NCI-H2029 treated with DMSO at 0.1 percent for 48 hours (cell line): ENCODE measurements around the gene ZFYVE28.

ENCODE experiments used
- DNase-seq: peaks from one replicate; lab custom pipeline; 2025; lab: John Stamatoyannopoulos, UW

The ZFYVE28 gene

DNA sequence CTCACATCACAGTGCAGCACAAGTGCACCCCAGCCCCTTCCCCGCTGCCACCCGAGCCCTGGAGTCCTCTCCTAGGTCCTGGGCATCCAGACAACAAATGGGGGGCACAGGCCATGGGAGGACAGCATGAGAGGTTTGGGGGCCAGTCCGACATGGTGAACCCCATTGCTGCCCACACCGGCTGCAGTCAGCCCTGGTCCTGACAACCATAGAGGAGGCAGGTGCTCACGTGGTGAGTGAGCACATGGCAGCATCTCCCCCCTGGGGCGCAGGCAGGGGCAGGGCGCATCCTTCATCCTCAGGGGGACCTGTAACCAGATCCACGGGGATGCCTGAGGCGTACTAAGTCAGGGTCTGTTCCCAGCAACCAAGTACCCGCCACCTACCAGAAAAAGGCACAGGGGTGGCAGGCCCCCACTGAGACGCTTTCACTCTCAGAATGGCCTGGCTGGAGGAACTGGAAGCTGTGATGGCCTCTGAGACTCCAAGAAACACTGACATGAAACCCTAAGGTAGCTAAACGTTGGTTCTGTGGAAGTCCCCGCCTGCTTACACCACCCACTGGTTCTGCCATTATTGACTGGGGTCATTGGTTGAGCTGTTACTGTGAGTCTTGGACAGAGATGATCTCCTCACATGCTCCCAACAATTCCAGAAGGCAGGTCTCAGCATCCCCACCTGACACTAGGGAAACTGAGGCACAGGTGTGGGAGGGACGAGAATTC, 6.5 kb downstream of the ZFYVE28 start:
- DNase-seq = no peak

DNA sequence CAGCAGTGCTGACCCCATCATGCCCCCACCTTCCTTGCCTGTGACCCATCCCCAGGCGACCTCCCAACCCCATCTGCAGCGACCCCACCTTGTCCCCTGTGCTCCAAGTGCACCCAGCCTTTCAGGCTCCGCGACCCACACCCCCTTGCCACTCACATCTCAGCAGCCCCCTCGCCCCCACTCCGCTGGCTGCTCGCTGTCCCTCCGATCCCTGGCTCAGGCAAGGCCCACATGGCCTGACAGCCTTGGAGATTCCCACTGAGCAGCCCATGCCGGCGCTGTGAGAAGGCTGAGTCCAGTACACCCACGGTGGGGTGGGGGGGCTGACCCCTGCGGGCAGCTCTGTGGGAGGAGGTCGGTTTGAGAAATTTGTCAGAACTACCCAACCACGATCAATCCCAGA, 9.1 kb downstream of the ZFYVE28 start:
- DNase-seq = no peak

DNA sequence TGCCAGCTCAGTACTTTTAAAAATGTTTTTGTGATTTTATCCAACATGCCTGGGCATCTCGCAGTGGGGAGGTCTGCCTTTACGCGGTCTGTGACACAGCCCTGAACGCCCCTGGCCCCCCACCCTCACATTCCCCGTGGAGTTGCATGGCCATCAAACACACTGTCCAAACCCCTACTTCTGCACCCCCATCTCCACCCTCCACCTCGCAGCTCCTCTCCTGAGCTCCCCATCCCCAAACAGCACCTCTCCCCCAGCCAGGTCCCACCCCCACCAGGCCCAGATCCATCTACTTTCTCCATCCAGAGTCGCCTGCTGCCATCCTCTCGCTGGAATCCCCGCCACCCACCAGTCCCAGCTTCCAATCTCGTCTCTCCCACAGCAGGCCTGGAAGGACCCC, 9.5 kb downstream of the ZFYVE28 start:
- DNase-seq = no peak

DNA sequence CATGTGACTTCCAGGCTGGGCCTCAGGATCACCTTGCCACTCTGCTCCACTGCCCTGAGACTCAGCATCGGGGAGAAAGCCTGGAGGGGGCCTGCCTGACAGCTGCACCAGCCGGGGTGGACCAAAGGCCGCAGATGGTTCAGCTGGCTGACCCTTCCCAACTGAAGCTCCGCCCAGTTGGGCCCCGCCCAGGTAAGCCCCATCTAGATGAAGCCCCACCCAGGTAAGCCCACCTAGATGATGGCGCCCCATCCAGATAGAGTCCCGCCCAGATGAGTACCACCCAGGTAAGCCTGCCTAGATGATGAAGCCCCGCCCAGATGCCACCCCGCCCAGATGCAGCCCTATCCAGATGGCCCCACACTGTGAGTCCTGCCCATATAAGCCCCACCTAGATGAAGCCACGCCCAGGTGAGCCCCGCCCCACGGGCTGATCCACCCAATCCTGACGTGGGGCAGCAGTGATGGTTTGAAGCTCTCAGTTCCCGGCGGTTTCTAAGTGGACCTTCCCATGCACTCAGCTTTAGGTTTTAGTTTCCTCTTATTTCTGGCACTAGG, 10.0 kb downstream of the ZFYVE28 start:
- no peak for DNase-seq

DNA sequence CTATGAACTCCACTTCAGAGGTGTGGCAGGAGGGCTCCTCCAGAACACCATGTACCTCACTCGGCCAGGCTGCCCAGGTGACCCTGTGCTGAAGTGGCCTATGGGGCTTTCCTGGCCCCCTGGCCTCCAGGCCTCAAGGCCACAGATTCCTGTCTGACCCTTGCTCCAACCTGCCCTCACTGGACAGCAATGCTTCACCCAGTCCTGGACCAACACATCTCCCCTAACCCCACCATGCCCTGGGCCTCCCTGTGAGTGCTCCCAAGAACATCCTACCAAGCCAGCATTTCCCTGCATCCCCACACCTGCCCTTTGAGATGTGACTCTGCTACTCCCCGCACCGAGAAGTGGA, 10.5 kb downstream of the ZFYVE28 start:
- no peak for DNase-seq

DNA sequence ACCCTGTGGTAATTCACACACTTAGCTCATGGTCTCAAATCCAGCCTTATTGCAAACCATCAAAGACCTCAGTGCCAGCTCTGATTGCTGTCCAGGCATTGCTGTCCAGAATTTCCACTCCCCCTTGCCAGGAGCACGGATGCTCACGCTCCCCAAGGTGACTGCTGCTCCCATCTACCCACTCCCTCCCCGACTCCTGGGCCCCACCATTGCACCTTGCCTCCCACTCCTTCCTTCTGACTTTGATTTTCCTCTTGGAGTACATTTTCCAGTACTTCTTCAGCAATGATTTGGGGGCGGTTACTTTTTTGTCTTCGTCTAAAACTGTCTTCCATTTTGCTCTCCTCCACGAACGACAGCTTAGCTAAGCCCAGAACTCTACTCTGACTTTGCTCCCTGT, 11.5 kb downstream of the ZFYVE28 start:
- no peak for DNase-seq

DNA sequence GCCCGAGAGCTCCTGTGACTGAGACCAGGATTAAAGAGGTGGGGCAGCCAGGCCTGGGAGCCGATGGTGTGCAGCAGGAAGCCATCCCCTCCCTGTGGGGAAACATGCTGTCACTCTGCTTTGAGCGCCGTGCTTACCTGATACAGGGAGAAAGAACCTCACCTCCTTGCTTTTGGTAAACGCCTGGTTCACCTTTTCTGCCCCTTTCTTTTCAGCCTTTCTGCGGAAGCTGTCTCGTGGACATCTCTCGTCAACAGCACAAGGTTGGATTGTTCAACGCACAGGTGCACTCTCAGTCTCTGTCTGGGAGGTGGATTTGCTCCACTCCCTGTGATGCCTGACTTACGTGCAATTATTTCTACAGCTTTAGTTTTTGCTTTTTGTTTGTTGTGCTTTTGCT, 12.0 kb downstream of the ZFYVE28 start:
- DNase-seq = no peak

DNA sequence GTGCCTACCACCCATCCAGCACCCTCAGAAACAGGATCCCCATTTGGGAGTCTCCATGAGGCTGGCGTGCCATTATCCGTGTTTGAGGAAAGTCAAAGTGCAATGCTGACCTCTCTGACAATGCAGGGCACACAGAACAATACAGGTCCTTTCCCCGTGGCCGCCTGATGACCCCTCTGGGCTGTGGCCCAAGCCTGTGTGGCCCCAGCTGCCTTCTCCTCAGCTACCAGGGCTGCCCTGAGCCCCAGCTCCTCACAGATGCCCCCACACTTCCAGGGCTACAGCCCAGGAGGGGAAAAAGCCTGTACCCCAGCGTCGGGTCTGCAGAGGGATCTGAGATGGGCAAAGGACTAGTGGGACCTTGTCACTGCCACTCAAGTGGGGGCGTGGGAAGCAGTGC, 15.5 kb downstream of the ZFYVE28 start:
- DNase-seq = no peak

DNA sequence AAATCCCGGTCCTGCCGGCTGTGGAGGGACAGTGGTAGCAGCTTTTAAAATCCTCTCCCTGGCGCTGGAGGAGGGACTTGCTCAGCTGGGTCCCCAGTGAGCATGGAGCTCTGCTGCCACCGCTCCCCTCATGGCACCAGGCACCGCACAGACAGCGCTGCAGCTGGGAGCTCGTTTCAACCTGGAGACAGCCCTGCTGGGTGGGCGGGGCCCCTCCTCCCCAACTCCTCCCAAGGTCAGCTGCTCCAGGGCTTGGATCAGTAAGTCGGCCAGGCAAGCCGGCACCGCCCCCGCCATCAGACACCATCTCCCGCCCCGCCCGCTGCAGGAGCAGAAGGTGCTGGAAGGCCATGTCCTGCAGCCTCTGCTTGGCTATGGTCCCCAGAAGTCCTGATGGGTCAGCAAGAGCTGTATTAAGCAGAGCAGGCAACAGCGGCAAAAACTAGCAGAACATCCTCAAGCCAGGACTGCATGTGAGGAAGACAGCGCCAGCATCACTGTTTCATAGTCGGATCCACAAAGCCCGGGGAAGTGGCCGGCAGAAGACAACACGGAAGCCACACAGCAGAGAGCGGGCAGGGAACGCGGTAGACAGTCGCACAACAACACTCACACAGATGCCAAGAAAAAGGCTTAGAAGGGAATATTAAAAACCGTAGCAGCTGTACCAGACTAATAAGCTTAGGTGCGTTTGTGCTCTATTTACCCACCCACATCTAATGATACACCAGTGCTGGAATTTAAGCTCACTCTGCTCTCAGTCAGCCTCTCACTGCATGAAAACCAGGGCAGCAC, 16.2 kb downstream of the ZFYVE28 start:
- no peak for DNase-seq

DNA sequence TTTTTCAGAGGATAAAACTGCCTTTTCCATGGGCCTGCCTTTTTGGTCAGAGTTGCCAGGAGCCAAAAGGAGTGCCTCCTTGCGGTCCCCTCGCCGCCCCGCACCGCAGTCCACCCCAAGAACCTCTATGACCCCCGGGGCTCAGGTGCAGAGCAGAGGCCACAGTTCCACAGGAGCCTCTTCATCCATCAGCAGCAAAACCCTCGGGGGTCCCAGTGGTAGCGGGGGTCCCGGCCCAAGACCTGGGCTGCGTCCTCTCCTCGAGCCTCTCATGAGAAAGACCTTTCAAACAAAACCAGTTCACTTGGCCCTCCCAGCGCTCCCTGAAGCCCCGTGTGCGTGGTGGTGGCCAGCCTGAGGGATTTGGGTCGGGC, 16.8 kb downstream of the ZFYVE28 start:
- no peak for DNase-seq

DNA sequence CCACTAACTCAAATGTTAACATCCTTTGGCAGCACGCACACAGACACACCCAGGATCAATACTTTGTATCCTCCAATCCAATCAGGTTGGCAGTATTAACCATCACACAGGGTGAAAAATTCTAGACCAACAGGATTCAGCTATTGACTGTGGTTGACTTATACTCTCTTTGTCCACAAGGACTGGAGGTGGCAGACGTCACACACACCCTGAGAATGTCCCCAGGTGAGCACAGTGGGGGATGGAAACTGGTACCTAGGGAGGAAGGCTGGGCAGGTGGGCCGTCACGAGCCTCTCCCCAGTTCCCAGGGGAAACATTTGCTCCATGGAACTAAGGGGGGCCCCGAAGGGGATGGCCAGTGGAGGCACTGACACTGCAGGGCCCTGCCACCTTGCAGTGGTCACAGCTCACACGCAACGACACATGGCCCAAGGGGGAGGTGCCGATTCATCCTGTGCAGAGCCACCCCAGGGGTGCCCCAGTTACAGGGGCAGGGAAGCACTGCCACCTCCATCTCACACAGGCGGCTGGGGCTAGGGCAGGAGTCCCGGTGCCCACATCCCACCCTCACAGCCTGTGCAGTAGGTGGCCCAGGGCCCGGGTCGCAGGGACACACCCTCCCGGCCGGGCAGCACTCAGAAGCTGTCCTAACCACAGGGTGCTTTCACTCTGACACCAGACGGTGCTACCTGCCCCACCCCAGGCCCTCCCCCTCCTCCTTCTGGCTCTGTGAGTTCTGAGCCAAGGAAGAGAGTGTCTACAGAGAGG, 17.4 kb downstream of the ZFYVE28 start:
- no peak for DNase-seq

DNA sequence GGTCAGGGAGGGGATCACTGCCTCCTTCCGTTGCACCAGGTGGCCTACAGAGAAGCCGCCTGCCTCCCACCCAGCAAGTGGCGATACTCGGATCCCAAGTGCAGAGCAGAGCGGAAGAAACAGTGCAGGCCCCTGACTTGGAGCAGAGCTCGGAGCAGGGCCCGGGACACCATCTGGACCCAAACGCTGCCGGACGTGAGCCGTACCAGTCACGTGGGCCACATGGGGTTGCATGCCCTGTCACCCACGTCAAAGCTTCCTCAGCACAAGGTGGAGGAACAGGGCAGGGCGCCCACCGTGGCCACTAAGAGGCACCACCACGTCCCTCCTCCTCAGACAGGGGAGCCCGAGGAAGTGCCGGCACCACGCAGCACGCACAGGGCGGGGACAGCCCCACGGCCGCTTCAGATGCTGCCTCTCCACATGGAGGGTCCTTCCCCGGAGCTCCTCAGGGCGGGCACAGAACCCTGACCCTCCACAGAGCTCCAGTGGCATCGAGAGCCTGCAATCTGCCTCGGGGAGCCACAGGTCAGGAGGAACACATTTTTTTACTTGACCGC, 18.7 kb downstream of the ZFYVE28 start:
- DNase-seq = no peak

DNA sequence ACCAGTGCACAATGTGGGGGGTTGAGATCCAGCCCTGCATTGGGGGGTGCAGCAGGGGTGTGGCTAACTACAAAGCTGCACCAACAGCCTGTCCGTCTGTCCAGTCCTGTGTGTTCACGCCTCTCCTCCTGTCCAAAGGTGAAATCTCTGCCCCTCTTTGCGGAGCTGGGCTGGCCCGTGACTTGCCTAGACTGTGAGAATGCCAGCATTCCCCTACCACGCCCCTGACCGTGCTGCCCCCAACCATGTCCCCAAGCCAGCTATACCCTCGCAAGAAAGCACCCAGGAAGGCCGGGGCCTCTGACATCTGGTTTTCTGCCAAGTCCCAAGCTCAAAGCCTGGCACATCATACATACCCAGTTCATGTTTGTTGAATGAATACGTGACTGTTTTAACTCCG, 19.2 kb downstream of the ZFYVE28 start:
- DNase-seq = no peak

DNA sequence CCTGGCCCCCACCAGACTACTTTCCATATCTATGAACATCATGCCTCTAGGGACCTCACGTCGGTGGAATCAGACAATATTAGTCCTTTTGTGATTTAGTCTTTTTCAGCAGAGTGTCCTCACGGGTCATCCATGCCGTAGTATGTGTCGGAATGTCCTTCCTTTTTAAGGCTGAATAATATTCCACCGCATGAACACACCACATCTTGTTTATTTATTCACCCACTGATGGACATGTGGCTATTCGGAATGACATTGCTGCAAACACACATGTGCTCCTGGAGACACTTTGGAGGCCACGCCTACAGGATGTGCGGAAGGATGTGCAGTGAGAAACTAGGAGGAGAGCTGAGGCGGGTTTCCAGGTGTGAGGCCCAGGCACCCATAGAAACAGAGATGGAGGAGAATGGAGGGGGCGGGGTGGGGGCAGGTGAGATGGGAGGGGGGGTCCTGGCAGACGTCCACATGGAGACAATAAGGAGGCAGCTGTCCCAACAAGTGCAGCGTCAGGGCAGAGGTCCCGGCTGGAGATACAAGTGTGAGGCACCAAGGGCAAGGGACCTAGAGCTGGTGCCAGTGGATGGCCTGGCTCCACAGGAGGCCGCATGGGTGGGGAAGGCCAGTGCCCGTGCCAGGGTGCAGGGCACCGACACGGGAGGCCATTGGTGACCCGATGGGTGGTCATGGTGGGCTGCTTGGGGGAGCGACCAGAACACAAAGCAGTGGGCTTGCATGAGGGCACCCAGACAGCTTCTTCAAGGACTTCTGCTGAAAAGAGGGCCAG, 20.7 kb downstream of the ZFYVE28 start:
- DNase-seq = no peak

DNA sequence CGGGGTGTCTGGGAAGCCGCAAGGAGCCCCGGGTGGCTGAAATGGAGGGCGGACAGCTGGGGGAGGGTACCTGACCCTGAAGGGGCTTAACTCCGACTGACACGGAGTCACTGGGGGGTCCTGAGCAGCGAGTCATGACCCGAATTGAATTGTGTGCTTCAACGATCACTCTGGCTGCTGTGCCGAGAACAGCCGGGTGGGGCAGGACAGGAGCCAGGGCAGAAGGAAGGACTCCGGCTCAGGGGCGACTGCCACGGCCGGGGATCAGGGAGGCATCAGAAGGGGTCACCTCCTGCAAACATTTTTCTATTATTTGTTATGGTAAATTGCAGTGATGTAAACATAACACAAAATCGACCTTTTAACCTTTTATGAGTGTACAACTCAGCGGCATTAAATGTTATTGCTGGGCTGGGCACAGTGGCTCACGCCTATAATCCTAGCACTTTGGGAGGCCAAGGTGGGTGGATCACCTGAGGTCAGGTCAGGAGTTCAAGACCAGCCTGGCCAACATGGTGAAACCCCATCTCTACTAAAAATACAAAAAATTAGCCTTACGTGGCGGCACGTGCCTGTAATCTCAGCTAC, 21.6 kb downstream of the ZFYVE28 start:
- no peak for DNase-seq

DNA sequence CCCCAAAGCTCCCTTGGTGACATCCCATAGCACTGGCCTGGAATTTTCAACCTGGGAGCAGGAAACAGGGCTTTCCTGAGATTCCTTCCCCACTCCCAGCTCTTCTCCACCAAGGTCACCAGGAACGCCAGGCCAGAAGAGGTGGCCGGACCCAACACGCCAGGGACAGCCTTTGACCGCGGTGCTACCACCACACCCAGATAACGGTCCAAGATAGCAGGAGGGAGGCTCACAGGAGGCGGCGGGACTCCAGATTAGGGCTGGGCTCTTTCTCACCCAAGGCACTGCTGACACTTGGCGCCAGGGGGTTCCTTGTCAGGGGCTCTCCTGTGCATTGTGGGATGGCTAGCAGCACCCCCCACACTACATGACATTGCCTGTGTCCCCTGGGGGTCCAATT, 22.9 kb downstream of the ZFYVE28 start:
- DNase-seq = no peak

DNA sequence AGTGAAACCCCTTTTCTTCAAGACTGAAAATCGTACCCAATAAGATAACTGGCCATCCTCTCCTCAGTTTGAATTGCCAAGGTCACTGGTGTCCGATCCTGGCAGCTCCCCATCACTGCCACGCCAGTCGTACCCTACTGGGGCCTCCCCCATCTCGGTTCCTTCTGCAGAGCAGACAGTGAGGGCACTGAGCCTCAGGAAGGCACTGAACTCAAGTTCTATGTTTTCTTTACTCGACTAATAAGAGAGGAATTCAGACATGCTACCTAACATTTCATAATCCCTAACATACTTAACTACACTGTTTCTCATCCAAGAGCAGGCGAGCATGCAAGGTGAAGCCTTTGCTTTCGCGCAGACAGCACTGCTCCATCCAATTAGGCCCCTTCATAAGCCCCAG, 23.4 kb downstream of the ZFYVE28 start:
- no peak for DNase-seq

DNA sequence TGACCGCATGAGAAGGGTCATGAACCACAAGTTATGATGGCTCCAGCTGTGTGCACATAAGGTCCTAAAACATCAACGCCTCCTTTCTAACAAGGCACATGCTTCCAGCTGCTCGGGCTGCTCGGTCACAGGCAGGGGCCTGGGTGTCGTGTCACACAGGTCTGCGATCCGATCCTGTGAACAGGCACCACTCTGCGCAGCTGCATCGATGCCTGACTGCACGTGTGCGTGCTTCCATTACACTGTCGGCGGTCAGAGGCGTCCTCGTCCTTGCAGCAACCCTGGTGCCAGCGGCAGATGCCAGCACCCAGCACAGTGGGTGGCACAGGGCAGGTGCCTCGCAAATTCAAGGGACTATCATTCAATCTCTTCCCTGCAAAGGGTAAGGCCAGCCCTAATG, 23.9 kb downstream of the ZFYVE28 start:
- DNase-seq = no peak

DNA sequence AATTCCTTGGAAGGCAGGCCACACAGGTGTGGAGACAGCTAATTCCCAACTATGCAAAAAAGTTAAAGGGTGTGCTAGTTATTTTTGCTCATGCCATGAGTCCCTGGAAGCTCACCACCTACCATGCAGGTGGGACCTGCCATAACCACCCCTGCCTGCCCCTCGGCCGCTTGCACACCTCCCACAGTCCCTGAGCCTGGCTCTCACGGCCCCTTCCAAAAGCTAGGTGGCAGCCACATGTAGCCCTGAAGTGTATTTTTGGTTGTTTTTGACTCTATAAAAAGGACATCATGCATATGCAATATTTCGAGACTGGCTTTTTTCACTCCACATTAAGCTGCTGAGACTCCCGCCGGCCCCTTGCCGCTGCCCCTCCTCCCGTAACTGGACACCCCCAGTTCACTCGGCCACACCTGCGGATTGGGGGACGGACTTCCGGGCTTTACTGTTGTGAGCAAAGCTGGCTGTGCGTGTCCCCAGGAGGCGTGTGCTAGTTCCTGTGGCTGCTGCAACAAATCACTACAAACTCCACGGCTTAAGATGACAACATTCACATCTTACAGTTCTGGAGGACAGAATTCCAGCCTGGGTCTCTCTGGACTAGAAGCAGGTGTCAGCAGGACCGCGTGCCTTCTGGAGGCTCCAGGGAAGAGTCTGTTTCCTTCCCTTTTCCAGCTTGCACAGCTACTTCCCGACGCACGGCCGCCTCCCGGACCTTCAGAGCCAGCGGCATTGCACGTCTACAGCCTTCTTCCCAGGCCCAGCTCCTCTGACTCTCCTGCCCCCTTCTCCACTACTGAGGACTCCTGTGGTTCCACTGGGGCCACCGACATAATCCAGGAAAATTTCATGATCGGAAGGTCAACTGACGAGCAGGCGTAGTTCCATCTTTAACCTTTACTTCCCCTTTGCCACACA, 24.8 kb downstream of the ZFYVE28 start:
- no peak for DNase-seq

DNA sequence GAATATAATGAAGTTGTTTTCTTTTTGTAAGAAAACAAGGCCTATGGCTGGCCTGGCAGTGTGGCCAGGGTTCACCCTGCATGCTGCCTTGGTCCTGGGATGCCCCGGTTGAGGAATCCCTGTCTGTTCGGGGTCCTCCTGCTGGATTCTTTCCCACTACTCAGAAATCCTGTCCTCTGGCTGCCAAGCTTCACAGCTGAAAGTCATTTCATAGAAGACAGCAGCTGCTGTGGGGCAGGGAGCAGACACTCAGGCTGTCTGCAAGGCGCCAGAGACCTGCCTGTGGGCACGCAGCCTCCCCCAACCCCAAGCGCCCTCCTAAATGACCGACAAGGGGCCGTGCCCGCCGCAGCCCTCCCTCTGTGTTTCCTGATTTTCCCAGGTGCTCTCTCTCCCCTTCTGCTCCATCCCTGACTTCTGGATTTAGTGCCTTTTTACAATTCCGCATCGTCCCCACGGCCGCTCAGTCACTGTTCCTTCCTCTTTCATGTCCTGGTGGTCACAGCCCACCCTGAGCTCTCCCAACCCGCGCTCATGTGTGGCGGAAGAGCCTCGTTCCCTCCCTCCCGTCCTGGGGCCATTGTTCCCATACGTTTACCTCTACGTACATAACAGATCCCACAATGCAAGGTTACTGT, 27.5 kb downstream of the ZFYVE28 start:
- DNase-seq = no peak
